Mesenchymal stem cell (in vitro differentiated cells and primary cell): Measurements from ENCODE around the gene IKZF2.

Experiments
- DNase-seq: peaks from one replicate; pipeline ENCODE4 v3.0.0-alpha.2; 2013
- H2AFZ ChIP-seq: one replicate; pipeline ENCODE4 v1.6.1; 2013; ENCODE audit warnings: low read depth, mild to moderate bottlenecking, control low read depth, inconsistent platforms, low read length, moderate library complexity
- H2AK5ac ChIP-seq: 2 replicates; pipeline ENCODE4 v1.6.1; 2013; ENCODE audit warnings: low read length, moderate library complexity, mild to moderate bottlenecking, inconsistent platforms; ENCODE audit not compliant: severe bottlenecking
- H2BK120ac ChIP-seq: one replicate; pipeline ENCODE4 v1.6.1; 2013; ENCODE audit warnings: low read depth, mild to moderate bottlenecking, inconsistent platforms, low read length, moderate library complexity
- H2BK12ac ChIP-seq, 2 experiments: one replicate each; pipeline ENCODE4 v1.6.1; 2013; ENCODE audit warnings: inconsistent platforms in 2 of 2, low read length in 2 of 2, mild to moderate bottlenecking in 2 of 2, moderate library complexity in 2 of 2, control low read depth in 1 of 2
- H2BK15ac ChIP-seq: one replicate; pipeline ENCODE4 v1.6.1; 2013; ENCODE audit warnings: mild to moderate bottlenecking, low read depth, inconsistent platforms; ENCODE audit not compliant: poor library complexity, severe bottlenecking
- H2BK5ac ChIP-seq: 2 replicates; pipeline ENCODE4 v1.6.1; 2013; ENCODE audit warnings: low read depth, mild to moderate bottlenecking, low read length, control low read depth, inconsistent platforms; ENCODE audit not compliant: poor library complexity, severe bottlenecking
- H3K14ac ChIP-seq, 2 experiments: one replicate each; pipeline ENCODE4 v1.6.1; 2013; ENCODE audit warnings: inconsistent platforms in 2 of 2, low read length in 2 of 2, control low read depth in 1 of 2, mild to moderate bottlenecking in 1 of 2, moderate library complexity in 1 of 2
- H3K18ac ChIP-seq, 2 experiments: one replicate each; pipeline ENCODE4 v1.6.1; 2013; ENCODE audit warnings: inconsistent platforms in 2 of 2, low read length in 2 of 2, control low read depth in 1 of 2, low read depth in 1 of 2, mild to moderate bottlenecking in 1 of 2
- H3K23ac ChIP-seq, 2 experiments: one replicate each; pipeline ENCODE4 v1.6.1; 2013; ENCODE audit warnings: inconsistent platforms in 2 of 2, low read length in 2 of 2, mild to moderate bottlenecking in 2 of 2, moderate library complexity in 2 of 2, control low read depth in 1 of 2
- H3K27ac ChIP-seq: 2 replicates; pipeline ENCODE4 v1.5.1; 2013; ENCODE audit warnings: mild to moderate bottlenecking, moderate library complexity, low read length, control low read depth, inconsistent platforms; ENCODE audit not compliant: poor library complexity, severe bottlenecking
- H3K27me3 ChIP-seq, 2 experiments: 2 replicates each; pipeline versions ENCODE4 v1.6.1 to v1.7.0; 2013; ENCODE audit warnings: low read length in 2 of 2, mild to moderate bottlenecking in 2 of 2, moderate library complexity in 2 of 2, control low read depth in 1 of 2, inconsistent platforms in 1 of 2; ENCODE audit not compliant: control insufficient read depth in 1 of 2, insufficient read depth in 1 of 2
- H3K36me3 ChIP-seq, 2 experiments: 2 replicates each; pipeline versions ENCODE4 v1.6.1 to v1.7.0; 2013; ENCODE audit warnings: low read length in 2 of 2, control low read depth in 1 of 2, inconsistent platforms in 1 of 2, low read depth in 1 of 2, mild to moderate bottlenecking in 1 of 2; ENCODE audit not compliant: insufficient read depth in 2 of 2, control insufficient read depth in 1 of 2
- H3K4ac ChIP-seq, 2 experiments: one replicate each; pipeline ENCODE4 v1.6.1; 2013; ENCODE audit warnings: inconsistent platforms in 2 of 2, low read length in 2 of 2, mild to moderate bottlenecking in 2 of 2, moderate library complexity in 2 of 2, control low read depth in 1 of 2, low read depth in 1 of 2
- H3K4me1 ChIP-seq: 2 replicates; pipeline ENCODE4 v1.6.1; 2013; ENCODE audit warnings: low read depth, low read length, control low read depth; ENCODE audit not compliant: control insufficient read depth, insufficient read depth
- H3K4me2 ChIP-seq: 2 replicates; pipeline ENCODE4 v1.6.1; 2013; ENCODE audit warnings: low read length, mild to moderate bottlenecking, inconsistent platforms; ENCODE audit not compliant: poor library complexity, severe bottlenecking
- H3K4me3 ChIP-seq, 2 experiments: 2 replicates each; pipeline versions ENCODE4 v1.5.1 to v1.7.0; 2013; ENCODE audit warnings: low read length in 2 of 2, mild to moderate bottlenecking in 2 of 2, control low read depth in 1 of 2, low read depth in 1 of 2; ENCODE audit not compliant: insufficient read depth in 1 of 2
- H3K79me1 ChIP-seq: replicated peaks from 2 replicates; pipeline ENCODE4 v1.6.1; 2013; ENCODE audit warnings: mild to moderate bottlenecking, control low read depth, low read length, inconsistent platforms; ENCODE audit not compliant: poor library complexity, severe bottlenecking
- H3K9ac ChIP-seq: 2 replicates; pipeline ENCODE4 v1.7.0; 2013; ENCODE audit warnings: mild to moderate bottlenecking, low read length, moderate library complexity
- H3K9me3 ChIP-seq: 2 replicates; pipeline ENCODE4 v1.7.0; 2013; ENCODE audit warnings: mild to moderate bottlenecking, low read length; ENCODE audit not compliant: control insufficient read depth
- H4K8ac ChIP-seq: one replicate; pipeline ENCODE4 v1.6.1; 2013; ENCODE audit warnings: inconsistent platforms, mild to moderate bottlenecking, low read length, moderate library complexity
- H4K91ac ChIP-seq: one replicate; pipeline ENCODE4 v1.6.1; 2013; ENCODE audit warnings: mild to moderate bottlenecking, low read length, inconsistent platforms
- WGBS: methylation state at CpG from one replicate; pipeline ENCODE4 v1.1.7; 2013; ENCODE audit warnings: mixed read lengths; 5-methylcytosine and 5-hydroxymethylcytosine counted together

Gene IKZF2

DNA sequence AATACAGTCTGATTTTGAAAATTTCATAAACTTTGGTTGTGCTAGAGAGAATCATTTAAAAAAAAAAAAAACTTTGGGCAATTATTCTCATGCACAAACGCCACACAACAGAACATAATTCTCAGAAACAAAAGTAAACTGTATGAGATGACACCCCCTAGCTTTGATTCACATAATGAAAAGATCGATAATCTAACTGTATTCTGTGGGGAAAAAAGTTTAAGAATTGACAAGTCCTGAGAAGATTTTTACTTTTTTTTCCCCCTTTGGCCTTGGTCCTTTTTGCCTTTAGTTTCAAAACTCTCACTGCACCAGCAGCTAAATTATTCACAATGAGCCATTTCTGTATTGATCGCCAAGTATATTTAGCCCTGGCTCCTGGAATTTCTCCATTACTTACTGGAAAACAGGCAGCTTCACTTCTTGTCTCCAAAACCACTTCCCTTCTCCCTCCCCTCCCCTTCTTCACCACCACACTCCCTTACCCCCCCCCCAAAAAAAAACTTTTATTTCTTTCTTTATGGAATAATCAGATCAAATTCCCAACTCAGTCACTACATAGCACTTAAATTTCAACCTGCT lies 2.0 kb downstream of the IKZF2 start:
- H3K36me3 ChIP-seq = no peaks in the 10 kb centered on the region
- no peak overlapping the region for H2BK15ac ChIP-seq
- H3K9me3 ChIP-seq = no peaks in the 10 kb centered on the region
- peaks cover 2% of the 10 kb centered on the region for H3K79me1 ChIP-seq
- H4K8ac ChIP-seq = no peak overlapping the region
- H3K4ac ChIP-seq = no peak overlapping the region
- no peak overlapping the region for H4K91ac ChIP-seq
- H2BK120ac ChIP-seq = no peak overlapping the region
- H3K4me2 ChIP-seq = peak overlapping the region; percentile 10
- H2AFZ ChIP-seq = no peak overlapping the region
- H2BK12ac ChIP-seq = no peak overlapping the region
- 49% methylated on average over 1 of the region's 3 CpGs for WGBS
- H3K4me3 ChIP-seq = peak overlapping the region in 1 of 2 experiments; percentile 89
- no peak overlapping the region for H2BK5ac ChIP-seq
- H3K9ac ChIP-seq = peak overlapping the region; percentile 86
- no peak overlapping the region for H3K18ac ChIP-seq
- H2AK5ac ChIP-seq = no peak overlapping the region
- no peak overlapping the region for H3K14ac ChIP-seq
- no peak for DNase-seq
- no peak overlapping the region for H3K23ac ChIP-seq
- no peaks in the 10 kb centered on the region for H3K4me1 ChIP-seq
- H3K27ac ChIP-seq = no peak overlapping the region
- H3K27me3 ChIP-seq = no peaks in the 10 kb centered on the region

DNA sequence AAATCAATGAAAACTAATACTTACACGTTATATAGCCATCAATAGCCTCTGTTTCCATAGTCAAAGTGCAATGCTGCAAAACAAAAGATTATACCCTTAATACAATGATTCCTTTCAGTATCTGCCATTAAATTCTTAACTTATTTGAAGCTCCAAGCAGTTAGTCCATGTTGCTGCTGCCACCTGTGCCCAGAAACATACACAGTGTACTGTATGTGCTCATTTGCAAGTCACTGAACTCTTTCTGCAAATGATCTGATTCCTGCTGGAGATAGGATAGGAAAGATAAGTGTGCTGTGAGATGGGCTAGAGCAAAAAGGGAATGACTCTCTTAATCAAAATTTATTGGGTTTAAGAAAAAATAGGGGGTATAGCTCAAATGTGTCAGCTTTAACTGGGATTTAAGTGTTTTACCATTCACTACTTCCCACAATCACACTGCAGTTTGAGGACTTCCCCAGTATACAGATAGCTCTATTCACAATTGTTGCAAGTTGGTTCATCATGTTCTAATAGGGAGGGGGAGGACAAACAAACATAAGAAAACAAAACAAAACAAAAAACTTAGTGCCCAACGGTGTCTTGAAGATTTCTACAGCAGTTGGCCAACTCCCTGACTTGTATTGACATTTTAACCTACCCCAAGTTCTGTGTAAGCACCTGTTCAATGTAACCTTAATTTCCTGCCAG lies 2.7 kb downstream of the IKZF2 start:
- Histone ChIP-seq H4K91ac (no peak overlapping the region), H2BK120ac (no peak overlapping the region), H2BK15ac (no peak overlapping the region), H2BK5ac (no peak overlapping the region), H3K23ac (no peak overlapping the region), H3K18ac (no peak overlapping the region), H3K4me3 (peak overlapping the region in 1 of 2 experiments; percentile 89), H3K4me1 (no peaks in the 10 kb centered on the region), H2AFZ (no peak overlapping the region), H4K8ac (no peak overlapping the region), H2AK5ac (no peak overlapping the region), H3K27ac (no peak overlapping the region), H3K9ac (peak overlapping the region; percentile 86), H2BK12ac (no peak overlapping the region), H3K27me3 (no peaks in the 10 kb centered on the region), H3K79me1 (peaks cover 2% of the 10 kb centered on the region), H3K9me3 (no peaks in the 10 kb centered on the region), H3K4me2 (no peak overlapping the region), H3K36me3 (no peaks in the 10 kb centered on the region), H3K4ac (no peak overlapping the region), H3K14ac (no peak overlapping the region)
- no peak for DNase-seq
- 78% methylated on average over 2 of the region's 2 CpGs for WGBS

DNA sequence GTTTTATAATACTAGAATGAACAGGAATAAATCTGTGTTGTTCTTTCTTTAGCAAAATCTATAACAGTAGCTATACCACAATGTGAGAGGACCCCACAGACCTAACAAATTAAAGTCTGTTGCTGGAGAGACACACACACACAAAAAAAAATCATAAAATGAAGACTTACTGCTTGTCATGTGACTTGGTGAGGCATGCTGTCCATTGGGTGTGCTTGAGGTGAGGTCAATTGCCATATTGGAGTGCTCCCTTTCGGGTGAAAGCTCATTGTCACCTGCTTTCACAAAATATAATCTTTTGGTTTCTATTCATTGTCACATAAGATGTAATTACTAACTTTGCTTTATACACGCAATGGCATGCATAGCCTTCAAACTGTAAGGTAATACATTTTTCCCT lies 3.9 kb downstream of the IKZF2 start:
- WGBS = 80% methylated on average over 2 of the region's 2 CpGs
- no peak overlapping the region for H3K9ac ChIP-seq
- H2BK5ac ChIP-seq = no peak overlapping the region
- no peak overlapping the region for H3K4me2 ChIP-seq
- no peak overlapping the region for H3K4ac ChIP-seq
- no peak overlapping the region for H3K18ac ChIP-seq
- H3K27ac ChIP-seq = no peak overlapping the region
- no peak overlapping the region for H3K23ac ChIP-seq
- H3K14ac ChIP-seq = no peak overlapping the region
- no peak overlapping the region for H2BK120ac ChIP-seq
- no peaks in the 10 kb centered on the region for H3K4me1 ChIP-seq
- no peak overlapping the region for H4K8ac ChIP-seq
- peaks cover 2% of the 10 kb centered on the region for H3K79me1 ChIP-seq
- H3K27me3 ChIP-seq = no peaks in the 10 kb centered on the region
- no peaks in the 10 kb centered on the region for H3K9me3 ChIP-seq
- H3K36me3 ChIP-seq = no peaks in the 10 kb centered on the region
- no peak overlapping the region for H2AFZ ChIP-seq
- H2AK5ac ChIP-seq = no peak overlapping the region
- no peak overlapping the region for H4K91ac ChIP-seq
- DNase-seq = no peak
- no peak overlapping the region for H3K4me3 ChIP-seq
- no peak overlapping the region for H2BK15ac ChIP-seq
- H2BK12ac ChIP-seq = no peak overlapping the region

DNA sequence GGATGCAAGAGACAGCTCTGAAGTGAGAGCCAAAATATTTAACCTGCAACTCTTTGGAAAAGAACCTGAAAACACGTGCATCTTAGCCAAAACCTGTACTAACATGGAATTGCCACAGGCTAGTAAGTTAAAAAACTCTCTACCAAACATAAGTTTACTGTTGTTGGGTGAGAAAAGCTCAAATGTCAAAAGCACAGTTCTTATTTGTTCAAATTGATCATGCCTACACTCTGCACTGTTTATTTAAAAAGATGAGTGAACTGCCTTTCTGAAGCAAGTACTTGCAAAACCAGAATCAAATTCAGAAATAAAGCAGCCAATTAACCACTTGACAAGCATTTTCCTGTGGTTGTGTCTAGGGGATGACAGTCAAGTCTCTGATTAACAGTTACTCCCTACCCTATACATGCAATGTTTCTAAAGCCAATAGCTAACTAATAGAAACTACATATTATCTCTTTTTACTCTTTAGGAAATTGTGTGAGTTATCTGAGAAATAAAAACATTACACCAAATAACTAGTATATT lies 5.6 kb downstream of the IKZF2 start:
- H3K14ac ChIP-seq = no peak overlapping the region
- H3K4me1 ChIP-seq = no peaks in the 10 kb centered on the region
- H4K91ac ChIP-seq = no peak overlapping the region
- H2AFZ ChIP-seq = no peak overlapping the region
- no peak overlapping the region for H3K18ac ChIP-seq
- H3K4me3 ChIP-seq = no peak overlapping the region
- no peak overlapping the region for H3K9ac ChIP-seq
- H4K8ac ChIP-seq = no peak overlapping the region
- H2AK5ac ChIP-seq = no peak overlapping the region
- H3K23ac ChIP-seq = no peak overlapping the region
- H3K36me3 ChIP-seq = no peaks in the 10 kb centered on the region
- 100% methylated on average over 1 of the region's 1 CpG for WGBS
- no peak overlapping the region for H3K4ac ChIP-seq
- no peak overlapping the region for H2BK15ac ChIP-seq
- H3K79me1 ChIP-seq = peaks cover 2% of the 10 kb centered on the region
- no peak overlapping the region for H2BK5ac ChIP-seq
- no peaks in the 10 kb centered on the region for H3K27me3 ChIP-seq
- H2BK12ac ChIP-seq = no peak overlapping the region
- no peak for DNase-seq
- H2BK120ac ChIP-seq = no peak overlapping the region
- no peaks in the 10 kb centered on the region for H3K9me3 ChIP-seq
- no peak overlapping the region for H3K27ac ChIP-seq
- no peak overlapping the region for H3K4me2 ChIP-seq
